K562 (cell line): ENCODE data around the gene SIGLEC11. TPM values are rescaled to one million over a fixed set of nuclear protein-coding genes. Genes with fewer than 3 reads are reported as not detected.
A peak's percentile ranks its signal among the peaks of the same experiment; 100 is the strongest.

ENCODE experiments used
- BACH1 ChIP-seq: fragments of 200-800 bp; sonication (Bioruptor generic); IDR thresholded peaks from 2 replicates; pipeline ENCODE4 v1.6.1; 2016; ENCODE audit warnings: missing genetic modification characterization, missing compliant biosample characterization
- CBX2 ChIP-seq: fragments of 200-600 bp; sonication (generic); IDR thresholded peaks from one replicate; pipeline ENCODE4 v1.6.1; 2012; ENCODE audit warnings: mild to moderate bottlenecking, low read length, inconsistent platforms; ENCODE audit not compliant: insufficient read depth, poor library complexity, severe bottlenecking
- EHMT2 ChIP-seq: fragments of 450-650 bp; IDR thresholded peaks from 2 replicates; pipeline ENCODE4 v1.6.1; 2018; ENCODE audit warnings: antibody characterized with exemption
- HDGF ChIP-seq: fragments of 450-650 bp; IDR thresholded peaks from 2 replicates; pipeline ENCODE4 v1.6.1; 2016
- MED1 ChIP-seq: sonication (generic); formaldehyde crosslinking; IDR thresholded peaks from 2 replicates; pipeline ENCODE4 v1.8.1; 2023; ENCODE audit warnings: missing genetic modification reagents, borderline replicate concordance
- PTBP1 ChIP-seq: fragments of 200-400 bp; formaldehyde crosslinking; IDR thresholded peaks from 2 replicates; pipeline ENCODE4 v1.6.1; 2017; ENCODE audit warnings: low read depth, low read length
- RB1 ChIP-seq: fragments of 450-650 bp; IDR thresholded peaks from 2 replicates; pipeline ENCODE4 v1.6.1; 2017; ENCODE audit warnings: low read depth, mild to moderate bottlenecking
- SP1 ChIP-seq: sonication (generic); formaldehyde crosslinking; IDR thresholded peaks from 2 replicates; pipeline ENCODE4 v1.8.1; 2022; ENCODE audit warnings: mild to moderate bottlenecking, missing genetic modification reagents
- SRF ChIP-seq, 2 experiments: fragments of 250-450, 450-650 bp in 1 of 2; sonication (Bioruptor Pico) in 1 of 2; sonication (generic) in 1 of 2; formaldehyde crosslinking; IDR thresholded peaks; 2 replicates each; pipeline versions ENCODE4 v1.5.0 to v1.5.1; 2020 to 2022; ENCODE audit warnings: mild to moderate bottlenecking in 1 of 2, missing genetic modification reagents in 1 of 2
- ZBED1 ChIP-seq: IDR thresholded peaks from 2 replicates; pipeline ENCODE4 v1.6.1; 2014
- ZC3H8 ChIP-seq: fragments of 450-650 bp; IDR thresholded peaks from 2 replicates; pipeline ENCODE4 v1.6.1; 2017
- polyA plus RNA-seq, 8 experiments: library from polyadenylated mRNA; depleted of rRNA in 4 of 8; stranded (reverse) in 5 of 8; unstranded in 3 of 8; fragments of >200 nt; fragmentation: Nextera tagmentation in 2 of 8; fragmentation: Illumina TruSeq in 1 of 8; extraction: Ambion mirVana in 2 of 8; extraction: Trizol in 1 of 8; gene quantifications; 2 replicates each; pipeline versions ENCODE4 v1.2.1 to v1.2.3, GENCODE V29; 2011 to 2014; ENCODE audit warnings: inconsistent platforms in 1 of 8, missing spikeins in 1 of 8
- total RNA-seq, 7 experiments: library from RNA; depleted of rRNA in 6 of 7; stranded (reverse); fragments of >200 nt in 6 of 7; fragmentation: Illumina TruSeq in 2 of 7; extraction: Trizol in 2 of 7; gene quantifications; 2 replicates each; pipeline versions ENCODE4 v1.2.1 to v1.2.3, GENCODE V29; 2011 to 2021; ENCODE audit warnings: low replicate concordance in 1 of 7
- TF ChIP-seq, protein P1 (sequence below): fragments of 250-450 bp; sonication (Bioruptor Pico); IDR thresholded peaks from 2 replicates; pipeline ENCODE4 v1.4.0; 2020
- TF ChIP-seq, protein P2 (sequence below): fragments of 250-450 bp; sonication (Bioruptor Pico); IDR thresholded peaks from 2 replicates; pipeline ENCODE4 v1.4.0; 2020; ENCODE audit warnings: mild to moderate bottlenecking, moderate library complexity
- TF ChIP-seq, protein P3 (sequence below): fragments of 450-650 bp; formaldehyde crosslinking; IDR thresholded peaks from 2 replicates; pipeline ENCODE4 v1.4.0; 2022; ENCODE audit warnings: missing genetic modification characterization
- TF ChIP-seq, protein P4 (sequence below), 2 experiments: IDR thresholded peaks; 2 replicates each; pipeline ENCODE4 v1.6.1; 2011; ENCODE audit warnings: borderline replicate concordance in 1 of 2, control low read depth in 1 of 2, low read depth in 1 of 2, low read length in 1 of 2, mild to moderate bottlenecking in 1 of 2, mixed read lengths in 1 of 2, moderate library complexity in 1 of 2; ENCODE audit not compliant: insufficient read depth in 1 of 2, insufficient read length in 1 of 2, poor library complexity in 1 of 2, severe bottlenecking in 1 of 2; ENCODE audit errors: extremely low read depth in 1 of 2
- TF ChIP-seq, protein P5 (sequence below): sonication (generic); formaldehyde crosslinking; IDR thresholded peaks from 2 replicates; pipeline ENCODE4 v1.8.0; 2022; ENCODE audit warnings: missing genetic modification reagents, mild to moderate bottlenecking, moderate library complexity, borderline replicate concordance

Gene SIGLEC11
- total and polyA plus RNA-seq, 9 of the 15 experiments (the other 6 are each of a cell fraction or from before 2014, with no cell fraction given) = not detected

DNA sequence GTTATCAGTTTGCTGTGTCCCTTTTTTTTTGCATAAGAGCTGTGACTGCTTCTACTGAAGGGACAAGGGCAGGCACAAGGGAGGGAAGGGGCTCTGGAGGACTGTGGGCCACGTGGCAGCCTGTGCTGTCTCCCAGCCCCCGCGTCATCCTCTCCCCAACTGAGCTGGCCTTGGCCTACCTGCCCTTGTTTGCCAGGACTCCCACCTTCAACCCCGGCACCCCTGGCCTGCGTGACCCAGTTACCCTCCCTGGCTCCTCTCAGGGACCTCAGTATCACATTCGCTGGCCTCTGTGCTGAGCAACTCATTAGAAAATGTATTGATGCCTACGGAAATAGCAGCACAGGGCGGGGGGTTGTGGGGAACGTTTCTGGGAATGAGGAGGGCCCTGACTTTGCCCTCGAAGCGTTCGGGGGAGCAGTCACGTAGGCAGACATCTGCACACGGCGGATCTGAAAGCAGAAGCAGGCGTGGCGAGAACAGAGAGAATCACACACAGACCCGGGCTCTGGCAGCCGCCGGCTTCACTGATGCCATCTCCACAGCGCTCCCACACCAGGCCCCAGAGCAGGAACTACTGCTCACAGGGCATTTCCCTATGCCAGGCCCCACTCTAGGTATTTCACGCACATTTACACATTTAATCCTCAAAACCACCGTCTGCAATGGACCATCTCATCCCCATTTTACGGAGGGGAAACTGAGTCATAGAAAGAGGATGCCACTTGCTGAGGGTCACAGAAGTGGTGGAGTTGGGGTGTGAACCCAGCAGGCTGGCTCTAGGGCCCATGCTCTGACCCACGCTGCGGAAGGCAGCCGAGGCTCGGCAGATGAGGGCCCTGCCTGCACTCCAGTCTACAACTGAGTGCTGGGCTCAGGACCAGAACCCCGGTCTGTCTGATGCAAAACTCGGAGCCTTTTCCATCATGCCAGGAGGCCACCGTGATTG is 37.6 kb downstream of the SIGLEC11 start (continued):
- TF ChIP-seq, protein P1, sequence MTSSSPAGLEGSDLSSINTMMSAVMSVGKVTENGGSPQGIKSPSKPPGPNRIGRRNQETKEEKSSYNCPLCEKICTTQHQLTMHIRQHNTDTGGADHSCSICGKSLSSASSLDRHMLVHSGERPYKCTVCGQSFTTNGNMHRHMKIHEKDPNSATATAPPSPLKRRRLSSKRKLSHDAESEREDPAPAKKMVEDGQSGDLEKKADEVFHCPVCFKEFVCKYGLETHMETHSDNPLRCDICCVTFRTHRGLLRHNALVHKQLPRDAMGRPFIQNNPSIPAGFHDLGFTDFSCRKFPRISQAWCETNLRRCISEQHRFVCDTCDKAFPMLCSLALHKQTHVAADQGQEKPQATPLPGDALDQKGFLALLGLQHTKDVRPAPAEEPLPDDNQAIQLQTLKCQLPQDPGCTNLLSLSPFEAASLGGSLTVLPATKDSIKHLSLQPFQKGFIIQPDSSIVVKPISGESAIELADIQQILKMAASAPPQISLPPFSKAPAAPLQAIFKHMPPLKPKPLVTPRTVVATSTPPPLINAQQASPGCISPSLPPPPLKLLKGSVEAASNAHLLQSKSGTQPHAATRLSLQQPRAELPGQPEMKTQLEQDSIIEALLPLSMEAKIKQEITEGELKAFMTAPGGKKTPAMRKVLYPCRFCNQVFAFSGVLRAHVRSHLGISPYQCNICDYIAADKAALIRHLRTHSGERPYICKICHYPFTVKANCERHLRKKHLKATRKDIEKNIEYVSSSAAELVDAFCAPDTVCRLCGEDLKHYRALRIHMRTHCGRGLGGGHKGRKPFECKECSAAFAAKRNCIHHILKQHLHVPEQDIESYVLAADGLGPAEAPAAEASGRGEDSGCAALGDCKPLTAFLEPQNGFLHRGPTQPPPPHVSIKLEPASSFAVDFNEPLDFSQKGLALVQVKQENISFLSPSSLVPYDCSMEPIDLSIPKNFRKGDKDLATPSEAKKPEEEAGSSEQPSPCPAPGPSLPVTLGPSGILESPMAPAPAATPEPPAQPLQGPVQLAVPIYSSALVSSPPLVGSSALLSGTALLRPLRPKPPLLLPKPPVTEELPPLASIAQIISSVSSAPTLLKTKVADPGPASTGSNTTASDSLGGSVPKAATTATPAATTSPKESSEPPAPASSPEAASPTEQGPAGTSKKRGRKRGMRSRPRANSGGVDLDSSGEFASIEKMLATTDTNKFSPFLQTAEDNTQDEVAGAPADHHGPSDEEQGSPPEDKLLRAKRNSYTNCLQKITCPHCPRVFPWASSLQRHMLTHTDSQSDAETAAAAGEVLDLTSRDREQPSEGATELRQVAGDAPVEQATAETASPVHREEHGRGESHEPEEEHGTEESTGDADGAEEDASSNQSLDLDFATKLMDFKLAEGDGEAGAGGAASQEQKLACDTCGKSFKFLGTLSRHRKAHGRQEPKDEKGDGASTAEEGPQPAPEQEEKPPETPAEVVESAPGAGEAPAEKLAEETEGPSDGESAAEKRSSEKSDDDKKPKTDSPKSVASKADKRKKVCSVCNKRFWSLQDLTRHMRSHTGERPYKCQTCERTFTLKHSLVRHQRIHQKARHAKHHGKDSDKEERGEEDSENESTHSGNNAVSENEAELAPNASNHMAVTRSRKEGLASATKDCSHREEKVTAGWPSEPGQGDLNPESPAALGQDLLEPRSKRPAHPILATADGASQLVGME (CRISPR knock-in tag) = 0 out of 2 replicates have a peak, but pooled peaks have one; percentile 16
- TF ChIP-seq HDGF = no peak
- TF ChIP-seq PTBP1 = no peak
- no peak for TF ChIP-seq ZC3H8
- no peak for TF ChIP-seq SP1 (CRISPR knock-in tag)
- 0 out of 4 replicates have a peak, but pooled peaks of 1 of the 2 experiments have one; percentile 11 for TF ChIP-seq SRF (CRISPR knock-in tag; IDR thresholded peaks at IDR 0.05)
- TF ChIP-seq, protein P2, sequence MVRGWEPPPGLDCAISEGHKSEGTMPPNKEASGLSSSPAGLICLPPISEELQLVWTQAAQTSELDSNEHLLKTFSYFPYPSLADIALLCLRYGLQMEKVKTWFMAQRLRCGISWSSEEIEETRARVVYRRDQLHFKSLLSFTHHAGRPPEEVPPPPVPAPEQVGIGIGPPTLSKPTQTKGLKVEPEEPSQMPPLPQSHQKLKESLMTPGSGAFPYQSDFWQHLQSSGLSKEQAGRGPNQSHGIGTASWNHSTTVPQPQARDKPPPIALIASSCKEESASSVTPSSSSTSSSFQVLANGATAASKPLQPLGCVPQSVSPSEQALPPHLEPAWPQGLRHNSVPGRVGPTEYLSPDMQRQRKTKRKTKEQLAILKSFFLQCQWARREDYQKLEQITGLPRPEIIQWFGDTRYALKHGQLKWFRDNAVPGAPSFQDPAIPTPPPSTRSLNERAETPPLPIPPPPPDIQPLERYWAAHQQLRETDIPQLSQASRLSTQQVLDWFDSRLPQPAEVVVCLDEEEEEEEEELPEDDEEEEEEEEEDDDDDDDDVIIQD (CRISPR knock-in tag) = 0 out of 2 replicates have a peak, but pooled peaks have one; percentile 53
- no peak for TF ChIP-seq BACH1 (tag)
- TF ChIP-seq, protein P3, sequence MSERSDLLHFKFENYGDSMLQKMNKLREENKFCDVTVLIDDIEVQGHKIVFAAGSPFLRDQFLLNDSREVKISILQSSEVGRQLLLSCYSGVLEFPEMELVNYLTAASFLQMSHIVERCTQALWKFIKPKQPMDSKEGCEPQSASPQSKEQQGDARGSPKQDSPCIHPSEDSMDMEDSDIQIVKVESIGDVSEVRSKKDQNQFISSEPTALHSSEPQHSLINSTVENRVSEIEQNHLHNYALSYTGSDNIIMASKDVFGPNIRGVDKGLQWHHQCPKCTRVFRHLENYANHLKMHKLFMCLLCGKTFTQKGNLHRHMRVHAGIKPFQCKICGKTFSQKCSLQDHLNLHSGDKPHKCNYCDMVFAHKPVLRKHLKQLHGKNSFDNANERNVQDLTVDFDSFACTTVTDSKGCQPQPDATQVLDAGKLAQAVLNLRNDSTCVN = no peak
- TF ChIP-seq, protein P4, sequence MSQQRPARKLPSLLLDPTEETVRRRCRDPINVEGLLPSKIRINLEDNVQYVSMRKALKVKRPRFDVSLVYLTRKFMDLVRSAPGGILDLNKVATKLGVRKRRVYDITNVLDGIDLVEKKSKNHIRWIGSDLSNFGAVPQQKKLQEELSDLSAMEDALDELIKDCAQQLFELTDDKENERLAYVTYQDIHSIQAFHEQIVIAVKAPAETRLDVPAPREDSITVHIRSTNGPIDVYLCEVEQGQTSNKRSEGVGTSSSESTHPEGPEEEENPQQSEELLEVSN (IDR thresholded peaks at IDR 0.05; ENCODE audit: borderline replicate concordance in 1 of 2, extremely low read depth in 1 of 2, insufficient read depth in 1 of 2, insufficient read length in 1 of 2, low read depth in 1 of 2, low read length in 1 of 2, poor library complexity in 1 of 2, severe bottlenecking in 1 of 2) = no peak
- no peak for TF ChIP-seq MED1
- no peak for TF ChIP-seq ZBED1
- TF ChIP-seq EHMT2 = no peak
- TF ChIP-seq RB1 = no peak
- TF ChIP-seq CBX2 = no peak
- TF ChIP-seq, protein P5, sequence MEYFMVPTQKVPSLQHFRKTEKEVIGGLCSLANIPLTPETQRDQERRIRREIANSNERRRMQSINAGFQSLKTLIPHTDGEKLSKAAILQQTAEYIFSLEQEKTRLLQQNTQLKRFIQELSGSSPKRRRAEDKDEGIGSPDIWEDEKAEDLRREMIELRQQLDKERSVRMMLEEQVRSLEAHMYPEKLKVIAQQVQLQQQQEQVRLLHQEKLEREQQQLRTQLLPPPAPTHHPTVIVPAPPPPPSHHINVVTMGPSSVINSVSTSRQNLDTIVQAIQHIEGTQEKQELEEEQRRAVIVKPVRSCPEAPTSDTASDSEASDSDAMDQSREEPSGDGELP (CRISPR knock-in tag) = no peak
